SU-DHL-6 (cell line): ENCODE data around the gene PCSK1.

Source experiments
- EZH2phosphoT487 ChIP-seq: fragments of 200-600 bp; sonication (generic), shearing (Covaris generic); conservative IDR thresholded peaks from 2 replicates; pipeline ENCODE4 v1.6.1; 2018; ENCODE audit warnings: mild to moderate bottlenecking, antibody characterized with exemption, low read length, moderate library complexity, mixed read lengths
- TF ChIP-seq, protein P1 (sequence below): fragments of 200-600 bp; sonication (generic); IDR thresholded peaks from one replicate; pipeline ENCODE4 v1.5.1; 2017; ENCODE audit warnings: antibody characterized with exemption, mild to moderate bottlenecking, low read length, moderate library complexity; ENCODE audit not compliant: insufficient read depth, poor library complexity, severe bottlenecking

DNA sequence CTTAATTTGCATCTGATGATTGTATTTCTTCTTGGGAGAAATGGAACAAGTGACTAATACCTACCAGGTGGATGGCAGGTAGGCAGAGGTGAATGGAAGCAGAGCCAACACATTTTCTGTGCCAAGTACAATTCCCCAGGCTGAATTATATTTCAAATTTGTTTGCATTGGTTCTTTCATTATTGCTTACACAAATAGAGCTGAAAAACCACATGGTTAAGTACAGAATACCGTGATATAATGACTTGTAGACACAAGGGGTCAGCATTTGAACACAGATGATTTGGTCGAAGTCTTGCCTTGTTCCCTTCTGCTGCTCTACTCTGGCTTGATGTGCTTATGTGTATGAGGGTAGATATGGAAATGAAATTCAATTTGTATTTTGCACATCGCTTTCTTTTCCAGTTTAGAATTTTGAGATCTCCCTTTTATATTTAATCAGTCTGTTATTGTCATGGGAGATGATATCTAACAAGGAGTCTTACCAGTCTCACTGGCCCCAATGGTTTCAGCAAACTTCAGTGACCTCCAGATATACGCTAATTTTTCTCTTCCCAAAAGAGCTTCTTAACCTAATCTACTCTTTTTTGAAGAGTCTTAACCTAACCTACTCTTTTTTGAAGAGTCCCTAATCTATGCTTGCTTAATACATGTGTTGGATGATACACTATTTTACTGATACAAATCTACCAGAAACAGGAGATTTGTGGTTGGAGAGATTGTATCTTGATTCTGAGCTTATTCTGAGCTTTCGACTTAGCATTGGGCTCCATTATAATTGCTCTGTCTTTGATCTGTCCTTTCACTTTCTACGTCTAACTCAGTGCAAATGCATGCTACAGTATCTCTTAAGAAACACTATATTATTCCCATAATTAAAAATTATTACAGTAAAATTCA lies 88.1 kb downstream of the PCSK1 start:
- TF ChIP-seq, protein P1, sequence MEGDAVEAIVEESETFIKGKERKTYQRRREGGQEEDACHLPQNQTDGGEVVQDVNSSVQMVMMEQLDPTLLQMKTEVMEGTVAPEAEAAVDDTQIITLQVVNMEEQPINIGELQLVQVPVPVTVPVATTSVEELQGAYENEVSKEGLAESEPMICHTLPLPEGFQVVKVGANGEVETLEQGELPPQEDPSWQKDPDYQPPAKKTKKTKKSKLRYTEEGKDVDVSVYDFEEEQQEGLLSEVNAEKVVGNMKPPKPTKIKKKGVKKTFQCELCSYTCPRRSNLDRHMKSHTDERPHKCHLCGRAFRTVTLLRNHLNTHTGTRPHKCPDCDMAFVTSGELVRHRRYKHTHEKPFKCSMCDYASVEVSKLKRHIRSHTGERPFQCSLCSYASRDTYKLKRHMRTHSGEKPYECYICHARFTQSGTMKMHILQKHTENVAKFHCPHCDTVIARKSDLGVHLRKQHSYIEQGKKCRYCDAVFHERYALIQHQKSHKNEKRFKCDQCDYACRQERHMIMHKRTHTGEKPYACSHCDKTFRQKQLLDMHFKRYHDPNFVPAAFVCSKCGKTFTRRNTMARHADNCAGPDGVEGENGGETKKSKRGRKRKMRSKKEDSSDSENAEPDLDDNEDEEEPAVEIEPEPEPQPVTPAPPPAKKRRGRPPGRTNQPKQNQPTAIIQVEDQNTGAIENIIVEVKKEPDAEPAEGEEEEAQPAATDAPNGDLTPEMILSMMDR: no peak
- TF ChIP-seq EZH2phosphoT487: no peak
